ENCODE measurements around the gene SIL1.

GRCh38 chr5:138912093-138912492 is 286.1 kb downstream of the SIL1 start:
- TF ChIP-seq, protein P1, sequence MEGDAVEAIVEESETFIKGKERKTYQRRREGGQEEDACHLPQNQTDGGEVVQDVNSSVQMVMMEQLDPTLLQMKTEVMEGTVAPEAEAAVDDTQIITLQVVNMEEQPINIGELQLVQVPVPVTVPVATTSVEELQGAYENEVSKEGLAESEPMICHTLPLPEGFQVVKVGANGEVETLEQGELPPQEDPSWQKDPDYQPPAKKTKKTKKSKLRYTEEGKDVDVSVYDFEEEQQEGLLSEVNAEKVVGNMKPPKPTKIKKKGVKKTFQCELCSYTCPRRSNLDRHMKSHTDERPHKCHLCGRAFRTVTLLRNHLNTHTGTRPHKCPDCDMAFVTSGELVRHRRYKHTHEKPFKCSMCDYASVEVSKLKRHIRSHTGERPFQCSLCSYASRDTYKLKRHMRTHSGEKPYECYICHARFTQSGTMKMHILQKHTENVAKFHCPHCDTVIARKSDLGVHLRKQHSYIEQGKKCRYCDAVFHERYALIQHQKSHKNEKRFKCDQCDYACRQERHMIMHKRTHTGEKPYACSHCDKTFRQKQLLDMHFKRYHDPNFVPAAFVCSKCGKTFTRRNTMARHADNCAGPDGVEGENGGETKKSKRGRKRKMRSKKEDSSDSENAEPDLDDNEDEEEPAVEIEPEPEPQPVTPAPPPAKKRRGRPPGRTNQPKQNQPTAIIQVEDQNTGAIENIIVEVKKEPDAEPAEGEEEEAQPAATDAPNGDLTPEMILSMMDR (IDR thresholded peaks at IDR 0.05; ENCODE audit: extremely low read depth in 1 of 2, insufficient read depth in 1 of 2, low read depth in 1 of 2, low read length in 2 of 2) = no peak
- TF ChIP-seq EZH2 (IDR thresholded peaks at IDR 0.05; ENCODE audit: borderline replicate concordance, low read depth, low read length, severe bottlenecking) (no peak), POLR2A (IDR thresholded peaks at IDR 0.05; ENCODE audit: low read depth, low read length) (no peak), MAX (IDR thresholded peaks at IDR 0.05; ENCODE audit: insufficient read depth, insufficient read length) (no peak)
